OCI-LY1 (cell line): ENCODE data around the gene ILRUN.
"Not testable (repeated sequence)": the region's sequence is repeated elsewhere in the genome, so short reads cannot be mapped to it uniquely, and the experiment has no call there.

ENCODE experiments used
- H2AFZ ChIP-seq: fragments of 200-600 bp; sonication (generic), shearing (Covaris generic); 2 replicates; pipeline ENCODE4 v1.6.0; 2014; ENCODE audit warnings: antibody characterized with exemption, mild to moderate bottlenecking, low read length
- H3F3A ChIP-seq: fragments of 200-600 bp; sonication (generic), shearing (Covaris generic); 2 replicates; pipeline ENCODE4 v1.6.0; 2014; ENCODE audit warnings: mild to moderate bottlenecking, antibody characterized with exemption, low read length, moderate library complexity; ENCODE audit not compliant: insufficient read depth
- H3K27ac ChIP-seq: fragments of 200-600 bp; sonication (generic); 2 replicates; pipeline ENCODE4 v1.5.1; 2014; ENCODE audit warnings: low read length, mixed run types, mild to moderate bottlenecking, low read depth; ENCODE audit not compliant: poor library complexity, severe bottlenecking
- H3K27me3 ChIP-seq: fragments of 200-600 bp; sonication (generic); 2 replicates; pipeline ENCODE4 v1.6.0; 2014; ENCODE audit warnings: antibody characterized with exemption, mild to moderate bottlenecking, low read length, moderate library complexity; ENCODE audit not compliant: insufficient read depth
- H3K36me3 ChIP-seq: fragments of 200-600 bp; sonication (generic); 2 replicates; pipeline ENCODE4 v1.6.1; 2014; ENCODE audit warnings: mild to moderate bottlenecking, antibody characterized with exemption, low read length, moderate library complexity, mixed read lengths; ENCODE audit not compliant: insufficient read depth
- H3K4me1 ChIP-seq: fragments of 200-600 bp; sonication (generic); 2 replicates; pipeline ENCODE4 v1.5.1; 2014; ENCODE audit warnings: mild to moderate bottlenecking, low read length, moderate library complexity; ENCODE audit not compliant: insufficient read depth, severe bottlenecking
- H3K4me2 ChIP-seq: fragments of 200-600 bp; sonication (generic), shearing (Covaris generic); 2 replicates; pipeline ENCODE4 v1.6.1; 2014; ENCODE audit warnings: low read length
- H3K4me3 ChIP-seq: fragments of 200-600 bp; sonication (generic); 2 replicates; pipeline ENCODE4 v1.5.1; 2014; ENCODE audit warnings: low read length, low read depth, mild to moderate bottlenecking, mixed read lengths; ENCODE audit not compliant: poor library complexity, severe bottlenecking
- H3K79me2 ChIP-seq: fragments of 200-600 bp; shearing (Covaris generic); 2 replicates; pipeline ENCODE4 v1.6.1; 2016; ENCODE audit warnings: mixed run types, low read length, mixed read lengths; ENCODE audit not compliant: insufficient read depth
- H3K9ac ChIP-seq: fragments of 200-600 bp; sonication (generic), shearing (Covaris generic); 2 replicates; pipeline ENCODE4 v1.6.1; 2014; ENCODE audit warnings: mild to moderate bottlenecking, low read length, mixed read lengths
- H3K9me2 ChIP-seq: fragments of 200-600 bp; sonication (generic), shearing (Covaris generic); 2 replicates; pipeline ENCODE4 v1.6.1; 2014; ENCODE audit warnings: low read depth, mild to moderate bottlenecking, low read length, mixed read lengths
- H3K9me3 ChIP-seq: fragments of 200-600 bp; shearing (Covaris generic); 2 replicates; pipeline ENCODE4 v1.6.1; 2014; ENCODE audit warnings: low read length, mixed read lengths
- H4K20me1 ChIP-seq: fragments of 200-600 bp; sonication (generic), shearing (Covaris generic); 2 replicates; pipeline ENCODE4 v1.6.0; 2016; ENCODE audit warnings: mild to moderate bottlenecking, low read length; ENCODE audit not compliant: insufficient read depth
- CTCF ChIP-seq: fragments of 200-600 bp; sonication (generic), shearing (Covaris generic); IDR thresholded peaks from 2 replicates; pipeline ENCODE4 v1.5.1; 2017; ENCODE audit warnings: mild to moderate bottlenecking, antibody characterized with exemption, low read length, moderate library complexity, mixed read lengths
- EZH2 ChIP-seq: fragments of 200-600 bp; sonication (generic), shearing (Covaris generic); IDR thresholded peaks from 2 replicates; pipeline ENCODE4 v1.8.0; 2017; ENCODE audit warnings: borderline replicate concordance, mixed run types, mild to moderate bottlenecking, antibody characterized with exemption, low read length, moderate library complexity, mixed read lengths

The ILRUN gene

GRCh38 chr6:34676140-34676539 lies 20.4 kb downstream of the ILRUN start:
- peaks cover 4% of the 10 kb centered on the region; the same call in 1 of the 2 replicates for H3K36me3 ChIP-seq
- no peaks in the 10 kb centered on the region for H3K9me3 ChIP-seq
- H2AFZ ChIP-seq, result no peak overlapping the region
- peaks cover 89% of the 10 kb centered on the region for H3K4me1 ChIP-seq
- H3K9me2 ChIP-seq, result no peaks in the 10 kb centered on the region
- peaks cover 49% of the 10 kb centered on the region for H3K79me2 ChIP-seq
- H3K27me3 ChIP-seq, result no peaks in the 10 kb centered on the region
- H4K20me1 ChIP-seq, result no peaks in the 10 kb centered on the region
- peak overlapping the region; percentile 100 for H3K27ac ChIP-seq
- peak overlapping the region; percentile 48; the same call in 1 of the 2 replicates for H3K4me2 ChIP-seq
- TF ChIP-seq CTCF, result no peak
- peak overlapping the region; percentile 61; the same call in 1 of the 2 replicates for H3K9ac ChIP-seq
- H3K4me3 ChIP-seq, result no peak overlapping the region
- peaks cover 39% of the 10 kb centered on the region; the same call in 1 of the 2 replicates for H3F3A ChIP-seq

GRCh38 chr6:34674930-34675329 lies 21.6 kb downstream of the ILRUN start:
- not testable (repeated sequence) for H3K9me3 ChIP-seq, H3K9me2 ChIP-seq, H3K27me3 ChIP-seq, H4K20me1 ChIP-seq, H2AFZ ChIP-seq
- peaks cover 81% of the 10 kb centered on the region for H3K4me1 ChIP-seq
- H3K36me3 ChIP-seq, result peaks cover 16% of the 10 kb centered on the region
- peaks cover 39% of the 10 kb centered on the region; the same call in 1 of the 2 replicates for H3F3A ChIP-seq
- peak overlapping the region; percentile 100 for H3K27ac ChIP-seq
- H3K4me2 ChIP-seq, result peak overlapping the region; percentile 48
- peak overlapping the region; percentile 19 for H3K4me3 ChIP-seq
- peak overlapping the region; percentile 61; the same call in 1 of the 2 replicates for H3K9ac ChIP-seq
- H3K79me2 ChIP-seq, result peaks cover 48% of the 10 kb centered on the region

GRCh38 chr6:34674268-34674639 lies 22.3 kb downstream of the ILRUN start:
- Histone ChIP-seq H3K9me3 (no peaks in the 10 kb centered on the region), H3K9me2 (no peaks in the 10 kb centered on the region), H3K79me2 (peaks cover 47% of the 10 kb centered on the region), H3K27ac (peak overlapping the region; percentile 100), H4K20me1 (no peaks in the 10 kb centered on the region), H3K4me2 (peak overlapping the region; percentile 48), H3K4me1 (peaks cover 75% of the 10 kb centered on the region), H2AFZ (no peak overlapping the region), H3F3A (peaks cover 36% of the 10 kb centered on the region; the same call in 1 of the 2 replicates), H3K36me3 (peaks cover 23% of the 10 kb centered on the region), H3K27me3 (no peaks in the 10 kb centered on the region), H3K9ac (peak overlapping the region; percentile 61), H3K4me3 (peak overlapping the region; percentile 19)
- TF ChIP-seq CTCF, result no peak; the same call in 1 of the 2 replicates
- TF ChIP-seq EZH2, result no peak

- Histone ChIP-seq H3K79me2 (peaks cover 48% of the 10 kb centered on the region), H3K27ac (peak overlapping the region; percentile 100), H3K9me2 (no peaks in the 10 kb centered on the region), H3K36me3 (peaks cover 25% of the 10 kb centered on the region), H3K27me3 (no peaks in the 10 kb centered on the region), H3F3A (peaks cover 32% of the 10 kb centered on the region; the same call in 1 of the 2 replicates), H4K20me1 (no peaks in the 10 kb centered on the region), H3K9ac (peak overlapping the region; percentile 61), H3K9me3 (no peaks in the 10 kb centered on the region), H2AFZ (no peak overlapping the region), H3K4me3 (peak overlapping the region; percentile 19), H3K4me2 (peak overlapping the region; percentile 48), H3K4me1 (peaks cover 77% of the 10 kb centered on the region)
- TF ChIP-seq CTCF (no peak), EZH2 (no peak)
These were observed 23.5 kb downstream of the ILRUN start for GRCh38 chr6:34673064-34673463.
